ENCODE measurements around the gene NOL4L. TPM values are rescaled to one million over a fixed set of nuclear protein-coding genes. Genes with fewer than 3 reads are reported as not detected.
A peak's percentile ranks its signal among the peaks of the same experiment; 100 is the strongest.

The NOL4L gene
- total RNA-seq, 1 experiment from 2014 or later = 31.7 TPM

- Histone ChIP-seq H3K4me1 (ENCODE audit: insufficient read depth, low read length) (peaks cover 8% of the 10 kb centered on the region; the same call in 1 of the 2 replicates), H2AK5ac (ENCODE audit: insufficient read length, low read length) (no peak overlapping the region), H3K23ac (ENCODE audit: insufficient read length, low read depth, low read length) (no peak overlapping the region), H2BK12ac (ENCODE audit: insufficient read length, low read depth, low read length) (no peak overlapping the region), H2AFZ (ENCODE audit: low read length) (no peak overlapping the region), H2BK5ac (ENCODE audit: insufficient read length, low read length) (no peak overlapping the region), H3K4ac (ENCODE audit: low read depth, low read length) (no peak overlapping the region), H3K14ac (ENCODE audit: insufficient read depth, low read length) (peak overlapping the region; percentile 98; the same call in 1 of the 2 replicates), H3K18ac (ENCODE audit: insufficient read length, low read depth, low read length) (peak overlapping the region; percentile 36), H4K91ac (ENCODE audit: insufficient read length, low read depth, low read length) (no peak overlapping the region), H3K79me2 (ENCODE audit: insufficient read depth, low read length) (peaks cover 23% of the 10 kb centered on the region; the same call in 1 of the 2 replicates), H2BK20ac (ENCODE audit: low read depth, low read length, poor library complexity, severe bottlenecking) (no peak overlapping the region), H3K27ac (ENCODE audit: insufficient read length, low read depth, low read length) (no peak overlapping the region), H3K56ac (ENCODE audit: insufficient read length, low read depth, low read length) (no peak overlapping the region), H3K9ac (ENCODE audit: extremely low read depth, insufficient read length, low read length) (no peak overlapping the region), H3K27me3 (ENCODE audit: insufficient read depth, low read length) (no peaks in the 10 kb centered on the region), H2BK15ac (ENCODE audit: low read depth, low read length) (no peak overlapping the region), H3K23me2 (ENCODE audit: insufficient read length, low read depth, low read length, poor library complexity, severe bottlenecking) (peaks cover 12% of the 10 kb centered on the region), H3K4me2 (ENCODE audit: insufficient read depth, insufficient read length, low read length) (peak overlapping the region; percentile 89), H4K5ac (ENCODE audit: insufficient read length, low read depth, low read length) (no peak overlapping the region), H3K79me1 (ENCODE audit: insufficient read depth, low read depth, low read length, poor library complexity, severe bottlenecking) (peaks cover 2% of the 10 kb centered on the region), H4K20me1 (ENCODE audit: control insufficient read depth, insufficient read depth, insufficient read length) (no peaks in the 10 kb centered on the region), H3K9me3 (ENCODE audit: control insufficient read depth, low read depth, low read length) (no peaks in the 10 kb centered on the region), H3T11ph (ENCODE audit: low read length) (no peak overlapping the region), H2BK120ac (ENCODE audit: low read depth, low read length, poor library complexity, severe bottlenecking) (peak overlapping the region; percentile 58), H4K8ac (replicated peaks; ENCODE audit: insufficient read length, low read depth, low read length) (no peak overlapping the region)
- no CpG with 5 or more reads among the region's 79 CpGs for WGBS (ENCODE audit: extremely low coverage, insufficient read length, low lambda C conversion rate)
- peaks cover 0 to under 1% of the 10 kb centered on the region in 2 experiments; a peak in 1 of 5 replicates for H3K9me3 Mint-ChIP-seq
- DNase-seq = peak; percentile 92
- peaks cover 0 to 2% (median 0%) of the 10 kb centered on the region in 3 experiments; a peak in 2 of 7 replicates for H3K36me3 Mint-ChIP-seq (ENCODE audit: insufficient read depth in 1 of 3, low read depth in 3 of 3)
- peaks cover 32% of the 10 kb centered on the region for H3K27me3 Mint-ChIP-seq (ENCODE audit: low read depth)
- H3K4me3 Mint-ChIP-seq = peak overlapping the region; percentile 85 to 92
- H3K27ac Mint-ChIP-seq = peak overlapping the region in 1 of 3 experiments; percentile 90; a peak in 2 of 7 replicates
- peaks cover 39 to 42% of the 10 kb centered on the region in 2 experiments for H3K4me1 Mint-ChIP-seq
- TF ChIP-seq CTCF (conservative IDR thresholded peaks at IDR 0.05) = peak; percentile 31; the same call in 2 of the 3 replicates
Measured at GRCh38 chr20:32483351-32484224, 101.5 kb downstream of the NOL4L start.
